HG02798 (cell line): Measurements from ENCODE around the gene CSNK2A3.
"Not testable (repeated sequence)": the region's sequence is repeated elsewhere in the genome, so short reads cannot be mapped to it uniquely, and the experiment has no call there.

Experiments used
- ATAC-seq: cut with Tn5 transposase; IDR thresholded peaks from one replicate; pipeline ENCODE4 v1.9.1; 2021; ENCODE audit warnings: mild to moderate bottlenecking; ENCODE audit not compliant: unreplicated experiment, poor library complexity

Gene CSNK2A3

DNA sequence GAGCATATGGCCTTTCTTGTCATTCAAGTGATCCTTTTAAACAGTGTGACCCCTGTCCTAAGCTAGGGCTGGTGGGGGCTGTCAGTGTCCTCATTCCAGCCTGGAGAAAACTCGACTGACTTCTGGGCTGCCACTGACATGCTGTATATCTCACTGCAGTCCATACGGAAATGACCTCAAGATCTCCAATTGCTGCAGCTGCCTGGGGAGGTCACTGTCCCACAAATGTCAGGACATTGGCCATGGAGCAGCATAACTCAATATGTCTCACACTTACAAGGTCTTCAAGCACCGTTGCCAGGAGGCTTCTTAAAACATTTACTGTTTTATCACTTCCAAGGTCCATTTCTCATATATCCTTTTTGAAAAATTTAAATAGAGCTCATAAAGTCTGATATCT is 27.8 kb upstream of the CSNK2A3 start:
- no peak for ATAC-seq

DNA sequence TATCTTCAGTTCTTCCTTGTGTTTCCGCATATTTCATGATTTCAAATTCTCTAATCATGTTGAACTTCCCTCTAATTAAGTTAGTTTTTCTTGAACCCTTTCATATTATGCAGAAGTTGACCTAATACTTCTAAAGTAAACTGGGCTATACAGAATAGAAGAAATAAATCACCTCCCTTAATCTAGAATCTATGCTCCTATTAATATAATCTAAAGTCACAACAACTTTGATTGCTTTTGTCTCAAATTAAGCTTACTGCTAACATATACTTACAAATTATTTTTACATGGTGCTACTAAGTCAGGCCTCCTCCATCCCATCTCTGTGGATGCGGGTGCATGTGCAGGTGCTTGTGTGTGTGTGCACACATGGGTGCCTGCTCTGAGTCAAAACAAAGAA is 27.3 kb upstream of the CSNK2A3 start:
- no peak for ATAC-seq

DNA sequence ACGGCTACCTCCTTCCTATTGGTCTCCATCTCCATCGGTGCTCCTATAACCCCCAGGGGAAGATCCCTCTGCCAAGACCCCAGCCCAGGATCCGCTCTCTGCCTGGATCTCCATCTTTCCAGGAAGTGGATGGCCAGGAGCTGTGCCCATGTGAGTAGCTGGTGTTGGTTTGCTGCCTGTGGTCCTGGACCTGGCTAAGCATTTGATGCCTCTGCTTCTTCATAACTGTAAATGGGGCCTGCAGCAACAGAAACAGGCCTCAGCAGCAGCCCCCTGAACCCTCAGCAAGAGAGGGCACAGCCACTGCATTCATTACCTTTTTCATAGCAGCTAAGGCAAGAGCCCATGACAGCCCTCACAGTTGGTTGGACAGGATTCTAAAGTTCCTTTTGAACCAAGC is 26.6 kb upstream of the CSNK2A3 start:
- no peak for ATAC-seq

DNA sequence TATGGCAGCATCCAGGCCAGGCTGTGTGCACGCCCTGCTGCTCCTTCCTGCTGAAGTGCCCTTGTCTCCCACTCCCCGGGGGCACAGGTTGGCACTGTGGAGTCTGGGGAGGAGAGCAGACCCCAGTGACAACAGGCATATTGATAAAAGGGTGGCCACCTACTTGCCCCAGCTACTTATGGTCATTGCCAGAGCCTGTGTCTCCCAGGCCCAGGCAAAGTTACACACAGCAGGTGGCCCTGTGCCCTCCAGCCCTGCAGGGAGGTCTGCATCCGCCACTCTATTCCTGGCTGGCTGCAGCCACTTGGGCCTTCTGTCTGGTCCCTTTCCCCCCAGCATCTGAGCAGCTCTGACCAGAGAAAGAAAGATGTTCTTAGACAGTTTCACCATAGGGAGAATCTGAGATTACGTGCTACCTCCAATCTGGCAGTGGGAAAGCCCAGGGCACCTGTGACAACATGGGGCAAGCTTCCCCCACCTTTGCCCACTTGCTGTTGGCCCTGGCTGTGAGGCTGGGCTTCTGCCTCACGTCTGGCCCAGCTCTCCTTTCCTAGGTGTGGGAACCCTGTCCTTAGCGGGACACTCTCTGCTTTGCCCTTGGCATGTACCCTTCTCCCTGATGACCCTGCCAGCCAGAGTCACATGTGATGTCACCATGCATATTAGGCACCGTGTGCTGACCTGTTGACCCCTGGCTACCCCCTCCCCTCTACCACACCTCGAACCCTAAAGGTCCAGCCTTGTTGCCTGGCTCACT is 25.3 kb upstream of the CSNK2A3 start:
- no peak for ATAC-seq

DNA sequence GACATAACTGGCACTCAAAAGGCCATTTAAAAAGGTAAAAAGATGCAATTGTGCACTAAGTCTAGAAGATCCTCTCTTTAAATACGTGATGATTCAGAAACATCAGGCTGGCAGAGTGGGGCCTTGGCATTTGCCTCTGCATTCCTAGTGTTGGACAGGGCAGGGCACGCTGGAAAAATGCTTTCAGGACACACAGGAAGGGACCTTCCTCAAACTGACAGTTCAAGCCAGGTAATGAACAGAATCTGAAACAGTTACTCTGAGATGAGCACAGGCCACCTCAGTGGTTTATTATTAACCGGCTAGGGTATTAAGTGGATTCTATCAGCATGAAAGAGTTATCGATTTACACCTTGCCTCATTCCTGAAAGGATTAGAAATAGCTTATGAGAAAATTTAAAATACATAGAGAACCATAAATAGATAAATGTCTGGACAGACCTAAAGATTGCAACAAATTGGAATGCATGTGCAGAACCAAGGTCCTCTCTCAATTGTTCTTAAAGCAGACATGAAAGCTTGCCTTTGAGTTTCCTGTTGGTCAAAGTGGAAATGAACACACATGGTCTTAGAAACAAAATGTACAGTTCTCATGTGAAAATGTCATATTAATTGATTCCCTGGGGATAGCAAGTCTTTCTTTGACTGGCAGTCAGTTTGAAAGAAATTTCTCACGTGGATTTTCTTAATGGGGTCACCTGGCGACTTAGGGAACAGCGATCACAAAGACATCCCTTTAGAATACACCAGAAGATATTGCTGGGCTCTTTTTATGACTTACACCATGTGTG is 21.5 kb upstream of the CSNK2A3 start:
- no peak for ATAC-seq

DNA sequence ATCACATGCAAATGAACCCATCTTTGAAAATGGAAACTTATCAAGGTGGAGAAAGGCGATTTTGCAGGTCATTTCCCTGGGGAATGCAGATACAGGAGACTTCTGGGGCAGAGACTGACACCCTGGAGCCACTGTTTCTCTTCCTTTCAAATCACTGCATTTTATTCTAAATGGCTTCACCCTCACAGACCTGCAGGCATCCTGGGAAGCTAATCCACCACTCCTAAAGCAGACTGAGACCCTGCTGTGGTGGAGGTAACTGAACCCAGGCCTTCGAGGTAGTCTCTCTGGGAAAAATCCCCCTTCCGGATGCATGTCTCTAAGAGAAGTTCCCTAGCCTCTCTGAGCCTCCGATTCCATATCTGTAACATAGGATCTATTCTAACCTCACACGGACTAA is 20.9 kb upstream of the CSNK2A3 start:
- no peak for ATAC-seq

DNA sequence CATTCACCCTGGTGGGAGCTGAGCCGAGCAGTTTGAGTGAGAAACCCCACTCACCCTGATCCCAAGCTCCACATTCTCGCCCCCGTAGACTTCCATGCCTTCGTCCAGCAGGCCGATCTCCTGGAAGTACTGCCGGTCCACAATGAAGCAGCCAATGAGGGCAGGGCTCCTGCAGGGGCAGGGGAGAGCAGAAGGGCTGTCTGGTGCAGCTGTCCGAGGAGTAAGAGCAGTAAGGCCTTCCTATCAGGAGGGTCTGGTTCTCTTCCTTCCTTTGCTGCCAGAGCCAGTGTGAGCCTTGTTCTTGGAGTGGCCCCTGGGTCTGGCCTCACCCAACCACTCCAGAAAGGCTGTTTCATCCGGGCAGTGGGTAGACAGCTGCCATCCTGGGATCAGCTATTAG is 19.4 kb upstream of the CSNK2A3 start:
- ATAC-seq, result no peak

DNA sequence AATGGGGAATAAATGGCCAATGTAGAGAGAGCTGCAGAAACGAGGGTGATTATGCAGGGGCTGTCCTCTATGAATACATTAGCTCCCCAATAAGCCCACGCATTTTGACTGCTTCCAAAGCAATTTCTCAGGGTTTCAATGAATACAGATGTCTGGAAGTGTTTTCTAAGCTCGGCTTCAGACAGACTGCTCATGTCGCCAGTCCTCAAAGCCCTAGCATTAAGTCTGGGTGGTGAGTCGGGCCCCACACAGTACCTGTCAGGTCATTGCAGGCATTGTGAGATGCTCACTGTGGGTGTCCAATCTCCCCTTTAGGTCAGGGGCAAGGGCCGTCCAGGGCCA is 17.9 kb upstream of the CSNK2A3 start:
- no peak for ATAC-seq

DNA sequence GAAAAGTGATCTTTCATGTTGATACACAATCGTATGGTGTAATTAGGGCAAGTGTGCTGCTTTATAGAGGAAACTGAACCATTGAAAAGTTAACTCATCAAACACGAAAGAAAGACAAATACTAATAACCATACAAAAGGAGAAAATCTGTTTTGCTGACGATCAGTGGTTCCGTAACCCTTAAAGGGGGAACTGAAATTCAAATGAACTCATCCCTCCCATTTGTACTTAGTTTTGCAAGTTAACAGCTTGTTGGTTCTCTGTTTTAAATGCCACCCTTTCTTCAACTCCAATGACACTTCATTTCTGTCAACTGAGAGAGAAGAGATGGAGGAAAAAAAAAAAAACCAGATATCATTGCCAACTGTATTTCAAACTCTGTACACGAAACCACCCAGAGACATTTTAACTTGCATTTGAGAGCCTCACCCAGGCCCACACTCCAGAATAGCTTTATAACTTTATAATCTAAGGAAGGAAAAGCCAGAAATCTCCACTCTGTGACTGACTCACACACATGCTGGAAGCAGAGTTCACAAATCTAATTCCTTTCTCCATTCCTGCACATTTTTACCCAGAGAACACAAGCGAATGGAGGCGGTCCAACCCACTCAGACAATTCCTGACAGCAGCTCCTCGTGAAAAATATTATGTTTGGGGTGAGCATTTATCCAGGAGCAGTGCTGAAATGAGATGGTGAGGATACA is 17.4 kb upstream of the CSNK2A3 start:
- no peak for ATAC-seq

DNA sequence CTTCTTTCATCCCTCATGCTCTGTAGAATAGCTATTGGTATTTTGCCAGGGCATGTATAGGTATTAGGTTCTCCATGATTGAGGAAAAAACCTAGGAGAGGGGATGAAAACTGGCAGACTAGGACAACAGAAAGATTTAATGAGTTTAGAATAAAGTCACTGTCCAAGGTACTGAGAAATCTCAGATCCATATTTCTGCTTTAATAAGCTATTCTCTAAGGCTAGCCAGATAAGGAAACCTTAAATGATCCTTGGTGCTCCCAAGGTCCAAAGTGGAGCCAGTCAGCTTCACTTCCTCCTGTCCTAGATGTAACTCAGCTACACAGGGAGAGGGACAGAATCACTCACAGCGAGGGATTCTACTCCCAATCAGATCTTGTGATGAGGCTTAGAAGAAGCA is 13.7 kb upstream of the CSNK2A3 start:
- ATAC-seq, result no peak

DNA sequence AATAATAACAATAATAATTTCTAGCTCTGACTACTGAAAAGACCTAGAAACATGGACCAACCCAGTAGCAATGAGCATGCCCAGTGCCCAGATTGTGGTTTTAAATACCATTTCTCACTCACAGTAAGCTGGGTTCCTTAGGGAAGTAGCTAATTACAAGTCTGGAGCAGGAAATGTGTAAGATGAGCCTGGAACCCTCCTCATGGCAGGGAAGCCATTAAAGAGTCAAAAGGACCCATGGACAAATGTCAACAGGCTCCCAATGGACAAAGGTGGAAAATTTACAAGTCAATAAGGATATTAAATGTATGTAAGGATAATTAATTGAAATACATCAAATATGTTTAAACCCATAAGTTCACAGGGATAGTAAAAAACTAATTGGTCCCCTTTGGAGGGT is 10.6 kb upstream of the CSNK2A3 start:
- ATAC-seq, result no peak

DNA sequence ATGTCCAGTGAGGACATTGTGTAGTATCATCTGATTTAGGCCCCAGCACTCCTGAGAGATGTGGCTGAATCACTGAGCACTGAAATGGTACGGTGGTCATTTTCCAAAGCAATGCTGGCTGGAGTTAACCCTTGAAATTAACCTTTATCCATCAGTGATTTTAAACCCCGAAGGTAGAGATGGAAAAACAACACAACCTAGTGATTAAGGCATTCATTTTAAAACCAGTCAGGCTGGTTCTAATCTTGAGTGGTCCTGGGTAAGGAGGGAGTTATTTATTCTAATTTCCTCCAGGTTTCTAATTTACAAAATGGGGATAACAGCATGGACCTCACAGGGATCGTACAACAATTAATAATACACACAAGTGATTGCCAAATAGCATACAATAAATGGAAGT is 6.6 kb upstream of the CSNK2A3 start:
- ATAC-seq, result no peak

DNA sequence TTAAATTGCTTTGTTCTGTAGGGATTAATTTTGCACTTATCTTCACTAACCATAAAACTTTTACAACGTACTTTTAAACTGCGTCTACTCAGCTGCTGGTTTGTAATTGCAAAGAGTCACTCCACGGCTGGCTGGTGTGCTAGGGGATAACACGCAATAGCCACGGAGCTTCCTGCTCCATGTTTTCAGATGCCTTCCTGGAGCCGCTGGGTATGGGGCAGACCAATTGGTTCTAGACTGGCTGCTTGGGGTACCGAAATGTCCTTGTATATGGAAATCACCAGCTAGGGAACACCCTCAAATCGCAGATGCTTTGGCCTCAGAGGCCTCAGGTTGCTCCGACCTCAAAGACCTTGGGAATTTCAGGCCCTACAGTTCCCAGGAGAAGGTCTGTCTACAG is 3.8 kb upstream of the CSNK2A3 start:
- no peak for ATAC-seq

DNA sequence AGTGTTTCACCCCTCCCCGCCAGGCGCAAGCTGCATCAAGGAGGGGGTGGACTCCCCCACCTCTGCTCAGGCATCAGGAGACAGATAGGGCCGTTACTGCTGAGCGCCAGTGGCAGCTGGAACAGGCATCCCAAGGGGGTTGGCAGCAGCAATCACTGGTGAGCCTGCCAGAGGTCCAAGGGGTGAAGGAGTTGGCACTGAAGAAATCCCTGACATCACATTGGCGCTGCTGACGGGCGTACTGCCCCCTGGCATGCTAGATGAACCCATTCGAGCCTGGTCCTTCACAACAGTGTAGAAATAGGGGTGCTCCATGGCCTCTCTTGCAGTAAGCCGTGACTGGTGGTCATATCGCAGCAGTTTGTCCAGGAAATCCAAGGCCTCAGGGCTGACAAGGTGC is 1.2 kb downstream of the CSNK2A3 start:
- ATAC-seq, result not testable (repeated sequence)

DNA sequence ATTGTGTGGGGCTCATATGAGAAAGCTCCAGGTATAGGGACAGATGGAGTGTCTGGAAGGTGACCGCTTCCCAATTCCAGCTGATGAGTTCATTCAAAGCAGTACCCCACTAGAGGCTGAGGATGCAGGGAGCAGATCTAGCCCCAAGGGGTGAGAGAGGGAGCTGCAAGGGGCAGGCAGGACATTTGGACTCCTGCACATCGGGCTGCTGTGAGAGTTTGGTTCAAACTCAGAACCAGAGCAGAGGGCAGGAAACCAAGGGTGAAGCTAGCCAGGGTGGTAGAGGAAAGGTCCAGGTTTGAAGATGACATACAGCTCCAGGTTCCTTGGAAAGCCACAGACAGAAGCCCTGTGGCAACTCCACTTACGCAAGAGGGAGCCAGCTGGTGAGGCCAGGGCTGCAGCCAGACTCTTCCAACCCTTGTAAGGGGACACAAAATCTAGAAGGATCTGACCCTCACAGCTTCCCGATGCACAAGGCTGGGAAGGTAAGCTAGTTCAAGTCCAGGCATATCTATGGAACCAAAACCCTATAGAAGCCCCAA is 1.9 kb downstream of the CSNK2A3 start:
- no peak for ATAC-seq

DNA sequence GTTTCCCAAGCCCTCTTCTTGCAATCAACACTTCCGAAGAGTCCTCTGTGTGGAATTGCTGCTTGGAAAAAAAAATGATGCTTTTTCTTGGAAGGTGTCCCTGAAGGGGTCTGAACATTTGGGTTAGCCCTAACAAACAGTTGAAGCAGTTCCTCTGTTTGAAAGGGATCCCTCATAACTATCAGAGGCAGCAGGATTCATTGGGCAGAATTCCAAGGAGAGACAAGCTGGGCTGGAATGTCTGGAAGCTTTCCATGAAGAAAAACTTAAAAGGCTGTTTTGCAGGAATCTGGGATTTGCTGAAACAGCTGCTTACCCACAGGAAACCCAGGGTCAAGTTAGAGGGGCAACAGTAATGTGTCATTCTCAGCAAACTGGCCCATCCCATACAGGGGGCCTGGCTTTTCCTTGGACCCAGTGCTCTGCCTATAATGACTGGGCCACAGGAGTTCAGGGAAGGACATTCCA is 3.1 kb downstream of the CSNK2A3 start:
- ATAC-seq, result no peak

DNA sequence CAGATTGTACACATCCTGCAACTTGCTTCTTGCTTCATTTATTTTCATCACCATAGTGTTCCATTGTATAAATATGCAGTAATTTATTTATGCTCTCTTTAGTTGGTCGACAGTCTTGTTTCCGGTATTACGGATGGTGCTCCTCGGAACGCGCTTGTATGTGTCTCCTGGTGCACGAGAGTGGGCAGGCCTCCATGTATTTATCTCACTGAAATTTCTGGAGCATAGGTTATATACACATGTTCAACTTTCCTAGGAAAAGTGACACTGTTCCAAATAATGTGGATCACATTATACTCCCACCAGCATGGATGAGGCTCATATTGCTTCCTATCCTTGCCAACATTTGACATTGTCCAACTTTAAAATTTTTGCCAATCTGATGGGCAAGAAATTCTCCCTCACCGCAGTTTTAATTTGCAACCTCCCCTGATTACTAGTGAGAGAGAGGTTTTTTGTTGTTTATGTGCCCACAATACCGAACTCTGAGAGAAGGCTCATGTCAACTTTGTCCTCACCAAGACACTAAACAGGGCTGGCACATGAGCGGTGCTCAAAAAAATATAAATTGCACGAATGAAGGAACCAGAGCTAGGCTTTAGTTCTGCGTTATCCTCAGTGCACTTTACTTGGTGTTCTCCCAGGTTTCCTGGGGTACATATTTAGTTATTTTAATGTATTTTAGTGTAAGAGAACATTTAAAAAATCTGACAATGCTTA is 3.8 kb downstream of the CSNK2A3 start:
- no peak for ATAC-seq

DNA sequence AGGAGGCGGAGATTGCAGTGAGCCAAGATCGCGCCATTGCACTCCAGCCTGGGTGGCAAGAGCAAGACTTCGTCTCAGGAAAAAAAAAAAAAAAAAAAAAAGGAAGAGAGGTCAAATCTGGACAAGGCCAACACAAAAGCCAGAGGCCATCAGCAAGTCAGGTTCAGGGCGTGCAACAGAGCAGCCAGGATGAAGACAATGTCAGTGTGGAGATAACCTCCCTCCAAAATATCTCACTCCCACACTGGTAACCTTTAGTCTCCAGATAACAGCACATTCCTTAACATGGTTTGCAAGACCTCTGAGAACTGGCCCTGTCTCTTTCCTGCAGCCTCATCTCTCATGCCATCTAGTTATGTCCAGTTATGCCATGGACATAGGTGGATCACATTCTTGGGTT is 4.7 kb downstream of the CSNK2A3 start:
- ATAC-seq, result no peak

DNA sequence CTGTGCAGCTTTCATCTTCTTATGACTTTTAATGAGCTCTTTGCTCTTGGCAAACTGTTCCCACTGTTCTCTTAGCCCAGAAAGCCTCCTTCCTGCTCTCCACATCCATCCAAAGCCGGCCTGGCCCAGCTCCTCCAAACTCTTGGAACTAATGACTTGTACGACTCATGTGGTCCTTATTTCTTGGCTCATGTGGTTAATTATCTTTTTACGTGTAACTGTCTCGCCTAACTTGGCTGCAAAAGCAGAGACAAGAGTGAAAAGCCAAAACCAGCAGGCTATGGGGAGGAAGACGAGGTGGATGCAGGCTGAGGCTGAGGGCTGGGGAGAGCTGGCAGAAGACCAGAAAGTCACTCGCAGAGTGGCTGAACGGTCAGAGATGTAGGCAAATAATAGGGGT is 5.5 kb downstream of the CSNK2A3 start:
- ATAC-seq, result no peak

DNA sequence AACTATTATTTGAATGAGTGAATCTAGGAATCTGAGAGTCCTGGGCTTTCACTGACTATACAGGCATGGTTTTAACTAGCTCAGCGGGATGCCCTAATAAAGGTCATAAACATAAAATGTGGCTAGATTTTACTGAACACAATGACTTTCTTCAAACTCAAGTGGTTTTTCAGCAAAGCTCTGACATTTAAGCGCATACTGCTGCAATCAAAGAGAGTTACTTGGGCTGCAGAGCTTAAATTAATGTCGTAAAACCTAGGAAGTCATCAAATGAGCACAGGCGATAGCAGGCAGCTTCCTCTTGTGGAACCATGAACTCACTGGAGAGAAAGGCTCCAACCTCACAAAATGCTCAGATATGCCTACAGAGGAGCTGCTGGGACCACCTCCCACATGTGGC is 6.7 kb downstream of the CSNK2A3 start:
- ATAC-seq, result no peak
